ENCODE measurements around the gene GALNT5. TPM values are rescaled to one million over a fixed set of nuclear protein-coding genes. Genes with fewer than 3 reads are reported as not detected.

Gene GALNT5
- total RNA-seq, 4 donors from 2014 or later = 0.08 to 0.71 (median 0.44) TPM

DNA sequence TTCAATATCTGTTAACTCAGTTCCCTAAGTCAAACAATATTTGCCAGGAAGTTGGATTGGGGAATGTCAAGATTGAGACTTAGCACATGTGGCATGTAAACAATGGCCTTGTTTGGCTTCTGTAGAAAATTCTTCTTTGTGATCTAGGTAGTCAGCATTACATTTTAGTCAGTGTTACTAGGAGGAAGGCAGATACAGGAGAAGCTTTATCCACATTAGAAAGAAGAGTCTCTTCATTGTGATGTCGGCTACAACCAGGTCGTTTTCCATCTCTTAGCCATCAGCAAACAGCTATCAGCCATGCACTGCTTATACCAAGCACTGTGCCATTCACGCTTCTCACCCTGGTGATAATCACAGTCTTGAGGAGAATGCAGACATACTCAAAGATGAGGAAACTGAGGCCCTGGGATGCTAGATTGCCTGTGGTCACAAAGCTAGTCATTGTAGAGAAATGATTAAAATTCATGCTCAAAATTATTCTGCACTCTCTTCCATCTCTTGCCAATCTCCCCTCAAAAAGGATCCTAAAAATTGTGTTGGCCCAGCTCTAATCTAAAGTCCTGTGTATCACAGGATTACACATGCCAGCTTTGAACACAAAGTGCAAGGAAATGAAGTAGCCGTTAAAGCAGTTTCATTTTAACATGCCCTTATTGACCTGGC is 3.2 kb downstream of the GALNT5 start:
- no peak overlapping the region for H3K4me3 ChIP-seq (ENCODE audit: low read depth, poor library complexity, severe bottlenecking)
- DNase-seq (ENCODE audit: low spot score in 2 of 2) = no peak
- WGBS, 2 donors = 74 to 78% methylated on average over 4 of the region's 4 CpGs
- intact Hi-C loops (cut with DNase I; ENCODE audit: low total_unique reads) = no loop called here
- TF ChIP-seq POLR2A (IDR thresholded peaks at IDR 0.05) = no peak
- TF ChIP-seq, protein P1, sequence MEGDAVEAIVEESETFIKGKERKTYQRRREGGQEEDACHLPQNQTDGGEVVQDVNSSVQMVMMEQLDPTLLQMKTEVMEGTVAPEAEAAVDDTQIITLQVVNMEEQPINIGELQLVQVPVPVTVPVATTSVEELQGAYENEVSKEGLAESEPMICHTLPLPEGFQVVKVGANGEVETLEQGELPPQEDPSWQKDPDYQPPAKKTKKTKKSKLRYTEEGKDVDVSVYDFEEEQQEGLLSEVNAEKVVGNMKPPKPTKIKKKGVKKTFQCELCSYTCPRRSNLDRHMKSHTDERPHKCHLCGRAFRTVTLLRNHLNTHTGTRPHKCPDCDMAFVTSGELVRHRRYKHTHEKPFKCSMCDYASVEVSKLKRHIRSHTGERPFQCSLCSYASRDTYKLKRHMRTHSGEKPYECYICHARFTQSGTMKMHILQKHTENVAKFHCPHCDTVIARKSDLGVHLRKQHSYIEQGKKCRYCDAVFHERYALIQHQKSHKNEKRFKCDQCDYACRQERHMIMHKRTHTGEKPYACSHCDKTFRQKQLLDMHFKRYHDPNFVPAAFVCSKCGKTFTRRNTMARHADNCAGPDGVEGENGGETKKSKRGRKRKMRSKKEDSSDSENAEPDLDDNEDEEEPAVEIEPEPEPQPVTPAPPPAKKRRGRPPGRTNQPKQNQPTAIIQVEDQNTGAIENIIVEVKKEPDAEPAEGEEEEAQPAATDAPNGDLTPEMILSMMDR (IDR thresholded peaks at IDR 0.05) = no peak

DNA sequence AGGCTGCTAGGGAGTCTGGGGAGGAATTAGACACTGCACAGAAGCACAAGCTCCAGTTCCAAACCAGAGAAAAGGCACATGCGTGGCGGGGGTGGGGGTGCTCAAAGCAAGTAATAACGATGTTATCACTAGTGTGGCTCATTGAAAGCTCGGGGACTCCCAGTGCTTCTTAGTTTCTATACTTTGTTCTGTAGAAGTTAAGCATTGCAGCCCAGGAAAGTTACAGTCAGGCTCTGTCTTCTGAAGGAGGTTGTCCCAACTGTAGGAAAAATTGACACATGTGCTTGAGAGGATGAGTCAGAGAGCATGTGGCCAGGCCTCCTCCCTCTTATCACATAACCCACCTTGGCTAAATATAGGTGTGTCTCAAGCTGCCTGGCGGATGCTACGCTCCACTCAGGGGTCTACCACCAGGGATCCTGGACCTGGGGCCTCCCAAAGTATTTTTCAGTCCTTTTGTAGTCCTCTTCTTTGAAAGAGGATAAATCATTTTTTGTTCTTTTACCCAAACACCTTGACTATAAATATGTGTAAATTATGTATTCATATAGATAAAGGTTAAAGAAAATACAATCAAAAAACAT is 3.8 kb downstream of the GALNT5 start:
- 23 to 30% methylated on average over 6 of the region's 6 CpGs for WGBS, 2 donors
- DNase-seq (ENCODE audit: low spot score in 2 of 2) = no peak
- H3K4me3 ChIP-seq (ENCODE audit: low read depth, poor library complexity, severe bottlenecking) = no peak overlapping the region
- TF ChIP-seq POLR2A (IDR thresholded peaks at IDR 0.05) = no peak
- TF ChIP-seq, protein P1 (IDR thresholded peaks at IDR 0.05) = no peak
- intact Hi-C loops (cut with DNase I; ENCODE audit: low total_unique reads) = no loop called here

DNA sequence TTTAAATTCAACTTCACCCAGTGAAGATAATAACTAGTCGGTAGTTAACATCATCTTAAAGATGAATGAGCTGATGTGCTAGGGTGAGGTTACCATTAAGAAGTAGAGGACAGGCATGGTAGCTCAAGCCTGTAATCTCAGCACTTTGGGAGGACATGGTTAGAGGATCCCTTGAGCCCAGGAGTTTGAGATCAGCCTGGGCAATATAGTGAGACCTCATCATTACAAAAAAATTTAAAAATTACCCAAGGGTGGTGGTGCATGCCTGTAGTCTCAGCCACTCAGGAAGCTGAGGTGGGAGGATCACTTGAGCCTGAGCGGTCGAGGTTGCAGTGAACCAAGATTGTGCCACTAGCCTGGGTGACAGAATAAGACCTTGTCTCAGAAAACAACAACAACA is 4.7 kb downstream of the GALNT5 start:
- TF ChIP-seq POLR2A (IDR thresholded peaks at IDR 0.05) = no peak
- TF ChIP-seq, protein P1 (IDR thresholded peaks at IDR 0.05) = no peak
- no peak overlapping the region for H3K4me3 ChIP-seq (ENCODE audit: low read depth, poor library complexity, severe bottlenecking)
- no peak for DNase-seq (ENCODE audit: low spot score in 2 of 2)
- WGBS, 2 donors = 90 to 95% methylated on average over 3 of the region's 3 CpGs
- intact Hi-C loops (cut with DNase I; ENCODE audit: low total_unique reads) = no loop called here

DNA sequence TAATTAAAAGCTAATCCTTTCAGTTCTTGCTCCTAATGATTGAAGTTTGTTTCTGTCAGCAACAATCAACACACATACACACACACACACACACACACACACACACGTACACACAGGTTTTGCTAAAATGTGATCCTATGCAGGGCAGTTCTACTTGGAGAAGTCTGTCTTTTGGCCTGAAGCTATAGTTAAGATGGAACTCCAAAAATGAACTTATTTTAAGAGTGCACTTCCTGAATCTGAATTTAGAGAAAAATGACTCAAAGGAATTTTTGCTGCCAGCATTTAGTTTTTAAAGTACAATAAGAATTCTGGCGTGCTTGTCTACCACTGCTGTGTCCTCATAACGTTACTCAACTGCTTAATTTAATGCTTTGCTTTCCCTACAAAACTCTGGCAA is 6.6 kb downstream of the GALNT5 start:
- no peak for DNase-seq (ENCODE audit: low spot score in 2 of 2)
- WGBS, 2 donors = 19 to 27% methylated on average over 3 of the region's 3 CpGs
- no peak overlapping the region for H3K4me3 ChIP-seq (ENCODE audit: low read depth, poor library complexity, severe bottlenecking)
- TF ChIP-seq POLR2A (IDR thresholded peaks at IDR 0.05) = no peak
- TF ChIP-seq, protein P1 (IDR thresholded peaks at IDR 0.05) = no peak
- intact Hi-C loops (cut with DNase I; ENCODE audit: low total_unique reads) = no loop called here

DNA sequence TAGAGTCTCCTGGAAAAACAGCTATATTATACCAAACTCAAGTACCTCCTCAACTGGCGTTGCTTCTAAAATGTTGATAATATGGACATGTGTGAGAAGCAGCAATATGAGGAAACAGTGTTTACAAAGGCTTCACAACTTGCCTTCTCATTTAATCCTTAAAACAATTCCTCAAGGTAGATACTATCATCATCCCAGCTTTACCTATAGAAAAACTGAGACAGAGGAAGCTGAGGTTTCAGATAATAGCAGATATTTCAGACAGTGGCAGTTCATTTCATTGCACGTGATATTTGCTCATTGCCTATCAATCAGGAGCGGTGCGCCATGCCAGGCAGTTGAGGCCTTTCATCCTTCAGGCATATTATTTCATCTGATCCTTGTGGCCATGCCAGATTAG is 8.3 kb downstream of the GALNT5 start:
- intact Hi-C loops (cut with DNase I; ENCODE audit: low total_unique reads) = no loop called here
- WGBS, 2 donors = 89 to 97% methylated on average over 4 of the region's 4 CpGs
- TF ChIP-seq, protein P1 (IDR thresholded peaks at IDR 0.05) = no peak
- TF ChIP-seq POLR2A (IDR thresholded peaks at IDR 0.05) = no peak
- DNase-seq (ENCODE audit: low spot score in 2 of 2) = no peak
- no peak overlapping the region for H3K4me3 ChIP-seq (ENCODE audit: low read depth, poor library complexity, severe bottlenecking)
